ENCODE measurements around the gene IL4I1. TPM values are rescaled to one million over a fixed set of nuclear protein-coding genes. Genes with fewer than 3 reads are reported as not detected.

Gene IL4I1
- polyA plus RNA-seq, 3 donors, result 5.6 to 7.6 (median 7.0) TPM

GRCh38 chr19:49932731-49933131 lies 36.0 kb upstream of the IL4I1 start:
- peaks cover 41% of the 10 kb centered on the region for H4K20me1 ChIP-seq (ENCODE audit: insufficient read depth, low read length)
- WGBS (ENCODE audit: insufficient coverage), result 73% methylated on average over 16 of the region's 25 CpGs
- no peaks in the 10 kb centered on the region for H3K27me3 ChIP-seq (ENCODE audit: control insufficient read depth in 2 of 2, insufficient read depth in 2 of 2, low read length in 2 of 2)
- no peaks in the 10 kb centered on the region for H3K9me3 ChIP-seq (replicated peaks in 1 of 2; ENCODE audit: control insufficient read depth in 1 of 2, insufficient read depth in 1 of 2, low read length in 2 of 2)
- H3K27me3 Mint-ChIP-seq (ENCODE audit: low read depth in 3 of 3), result peaks cover 6 to 16% (median 12%) of the 10 kb centered on the region in 3 donors
- peaks cover 29 to 43% of the 10 kb centered on the region in 2 donors for H3K4me1 ChIP-seq (ENCODE audit: control insufficient read depth in 1 of 2, insufficient read depth in 2 of 2, low read length in 2 of 2)
- peaks cover 0 to 4% (median 0%) of the 10 kb centered on the region in 7 donors for H3K9me3 Mint-ChIP-seq
- peak overlapping the region in 1 of 2 donors; percentile 27 for H3K4me3 Mint-ChIP-seq
- no peak overlapping the region for H3K4me2 ChIP-seq (replicated peaks; ENCODE audit: extremely low read depth, low read length, poor library complexity, severe bottlenecking)
- H3K9ac ChIP-seq (ENCODE audit: insufficient read depth, low read length, poor library complexity, severe bottlenecking), result no peak overlapping the region
- no peak overlapping the region for H3K4me3 ChIP-seq (replicated peaks in 1 of 3; ENCODE audit: low read depth in 2 of 3, low read length in 3 of 3)
- TF ChIP-seq CTCF (IDR thresholded peaks at IDR 0.05), result no peak
- intact Hi-C loops (cut with micrococcal nuclease), result no loop called here
- H3K36me3 Mint-ChIP-seq, result peaks cover 19 to 22% of the 10 kb centered on the region in 2 donors
- peaks cover 3 to 23% of the 10 kb centered on the region in 2 donors for H3K36me3 ChIP-seq (replicated peaks in 1 of 2; ENCODE audit: control insufficient read depth in 1 of 2, insufficient read depth in 2 of 2, low read length in 2 of 2)
- no peak overlapping the region for H3K27ac Mint-ChIP-seq
- H3K79me2 ChIP-seq (ENCODE audit: insufficient read depth, low read length), result peaks cover 3% of the 10 kb centered on the region
- no peak overlapping the region for H2AFZ ChIP-seq (ENCODE audit: insufficient read depth, low read depth, low read length, poor library complexity, severe bottlenecking)
- no peak overlapping the region for H3K27ac ChIP-seq (ENCODE audit: low read depth in 1 of 2, low read length in 2 of 2)
- peaks cover 41% of the 10 kb centered on the region for H3K4me1 Mint-ChIP-seq
- DNase-seq, result no peak

GRCh38 chr19:49932041-49932451 lies 35.4 kb upstream of the IL4I1 start:
- Histone ChIP-seq H3K4me1 (ENCODE audit: control insufficient read depth in 1 of 2, insufficient read depth in 2 of 2, low read length in 2 of 2) (peaks cover 29 to 43% of the 10 kb centered on the region in 2 donors), H2AFZ (ENCODE audit: insufficient read depth, low read depth, low read length, poor library complexity, severe bottlenecking) (no peak overlapping the region), H3K79me2 (ENCODE audit: insufficient read depth, low read length) (peaks cover 10% of the 10 kb centered on the region), H3K27ac (ENCODE audit: low read depth in 1 of 2, low read length in 2 of 2) (no peak overlapping the region), H3K9ac (ENCODE audit: insufficient read depth, low read length, poor library complexity, severe bottlenecking) (no peak overlapping the region), H3K4me3 (replicated peaks in 1 of 3; ENCODE audit: low read depth in 2 of 3, low read length in 3 of 3) (no peak overlapping the region), H4K20me1 (ENCODE audit: insufficient read depth, low read length) (peaks cover 48% of the 10 kb centered on the region), H3K4me2 (replicated peaks; ENCODE audit: extremely low read depth, low read length, poor library complexity, severe bottlenecking) (no peak overlapping the region), H3K36me3 (replicated peaks in 1 of 2; ENCODE audit: control insufficient read depth in 1 of 2, insufficient read depth in 2 of 2, low read length in 2 of 2) (peaks cover 10 to 30% of the 10 kb centered on the region in 2 donors), H3K27me3 (ENCODE audit: control insufficient read depth in 2 of 2, insufficient read depth in 2 of 2, low read length in 2 of 2) (no peaks in the 10 kb centered on the region), H3K9me3 (replicated peaks in 1 of 2; ENCODE audit: control insufficient read depth in 1 of 2, insufficient read depth in 1 of 2, low read length in 2 of 2) (no peaks in the 10 kb centered on the region)
- H3K27me3 Mint-ChIP-seq (ENCODE audit: low read depth in 3 of 3), result peaks cover 6 to 16% (median 12%) of the 10 kb centered on the region in 3 donors
- H3K36me3 Mint-ChIP-seq, result peaks cover 25 to 27% of the 10 kb centered on the region in 2 donors
- peaks cover 0 to 4% (median 0%) of the 10 kb centered on the region in 7 donors for H3K9me3 Mint-ChIP-seq
- no peak for TF ChIP-seq CTCF (IDR thresholded peaks at IDR 0.05)
- WGBS (ENCODE audit: insufficient coverage), result 96% methylated on average over 3 of the region's 5 CpGs
- H3K4me3 Mint-ChIP-seq, result no peak overlapping the region
- DNase-seq, result no peak
- H3K27ac Mint-ChIP-seq, result no peak overlapping the region
- peaks cover 42% of the 10 kb centered on the region for H3K4me1 Mint-ChIP-seq
- intact Hi-C loops (cut with micrococcal nuclease), result no loop called here
